ENCODE data around the gene CLDND2.
A peak's percentile ranks its signal among the peaks of the same experiment; 100 is the strongest.
"Not testable (repeated sequence)": the region's sequence is repeated elsewhere in the genome, so short reads cannot be mapped to it uniquely, and the experiment has no call there.

Gene CLDND2, protein sequence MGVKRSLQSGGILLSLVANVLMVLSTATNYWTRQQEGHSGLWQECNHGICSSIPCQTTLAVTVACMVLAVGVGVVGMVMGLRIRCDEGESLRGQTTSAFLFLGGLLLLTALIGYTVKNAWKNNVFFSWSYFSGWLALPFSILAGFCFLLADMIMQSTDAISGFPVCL

DNA sequence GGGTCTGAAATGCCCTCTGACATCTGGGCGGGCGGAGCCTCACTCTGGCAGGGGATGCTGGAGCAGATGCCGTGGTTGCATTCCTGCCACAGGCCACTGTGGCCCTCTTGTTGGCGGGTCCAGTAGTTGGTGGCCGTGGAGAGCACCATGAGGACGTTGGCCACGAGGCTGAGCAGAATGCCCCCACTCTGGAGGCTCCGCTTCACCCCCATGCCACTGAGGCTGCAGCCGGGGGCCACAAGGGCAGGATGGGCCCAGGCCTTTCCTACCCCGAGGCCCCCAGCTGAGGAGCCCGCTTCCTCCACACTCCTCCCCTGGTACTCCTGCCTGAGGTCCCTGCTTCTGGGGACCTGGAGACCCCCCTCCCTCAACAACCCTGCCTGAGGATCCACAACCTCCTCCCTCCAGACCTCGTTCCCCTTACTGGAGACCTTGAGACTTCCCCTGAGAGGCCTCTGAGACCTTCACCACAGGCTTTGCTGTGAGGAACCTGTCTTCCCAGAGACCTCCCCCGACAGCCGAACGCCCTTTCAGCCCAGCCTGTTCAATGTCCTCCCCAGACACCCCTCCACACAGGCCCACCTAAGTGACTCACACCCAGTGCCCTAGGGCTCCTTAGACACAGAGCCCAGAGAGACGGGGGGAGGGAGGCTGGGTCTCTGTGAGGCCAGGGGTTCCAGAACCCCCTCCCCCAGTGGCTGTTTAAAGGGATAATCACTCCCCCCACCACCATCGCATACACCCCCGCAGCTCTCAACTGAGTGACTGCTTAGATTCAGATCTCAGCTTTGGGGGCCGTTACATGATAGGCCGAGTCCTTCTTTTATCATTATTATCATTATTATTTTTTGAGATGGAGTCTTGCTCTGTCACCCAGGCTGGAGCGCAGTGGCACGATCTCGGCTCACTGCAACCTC, at the start of gene CLDND2:
Gene CLDND2, minus strand, starts transcription at position 638 of the 917 bp plus-strand sequence. Its CDS starts 426 bp downstream, at position 212.
- DNase-seq: no peak

DNA sequence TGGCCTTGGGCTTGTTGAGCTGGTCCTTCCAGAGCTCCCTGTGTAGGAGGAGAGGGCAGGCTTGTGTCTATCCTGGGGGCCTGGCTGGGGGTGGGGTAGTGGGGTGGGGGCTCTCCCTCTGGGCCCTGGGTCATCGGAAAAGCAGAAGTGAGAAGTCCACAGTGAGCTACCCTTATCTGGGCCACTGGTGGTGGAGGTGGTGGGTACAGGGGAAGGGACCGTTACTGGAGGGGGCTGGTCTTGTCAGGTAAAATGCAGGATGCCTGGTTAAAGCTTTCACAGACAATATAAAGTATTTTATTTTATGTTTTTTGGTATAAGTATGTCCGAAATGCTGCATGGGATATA, 49.0 kb upstream of the CLDND2 start:
- no peak for DNase-seq

DNA sequence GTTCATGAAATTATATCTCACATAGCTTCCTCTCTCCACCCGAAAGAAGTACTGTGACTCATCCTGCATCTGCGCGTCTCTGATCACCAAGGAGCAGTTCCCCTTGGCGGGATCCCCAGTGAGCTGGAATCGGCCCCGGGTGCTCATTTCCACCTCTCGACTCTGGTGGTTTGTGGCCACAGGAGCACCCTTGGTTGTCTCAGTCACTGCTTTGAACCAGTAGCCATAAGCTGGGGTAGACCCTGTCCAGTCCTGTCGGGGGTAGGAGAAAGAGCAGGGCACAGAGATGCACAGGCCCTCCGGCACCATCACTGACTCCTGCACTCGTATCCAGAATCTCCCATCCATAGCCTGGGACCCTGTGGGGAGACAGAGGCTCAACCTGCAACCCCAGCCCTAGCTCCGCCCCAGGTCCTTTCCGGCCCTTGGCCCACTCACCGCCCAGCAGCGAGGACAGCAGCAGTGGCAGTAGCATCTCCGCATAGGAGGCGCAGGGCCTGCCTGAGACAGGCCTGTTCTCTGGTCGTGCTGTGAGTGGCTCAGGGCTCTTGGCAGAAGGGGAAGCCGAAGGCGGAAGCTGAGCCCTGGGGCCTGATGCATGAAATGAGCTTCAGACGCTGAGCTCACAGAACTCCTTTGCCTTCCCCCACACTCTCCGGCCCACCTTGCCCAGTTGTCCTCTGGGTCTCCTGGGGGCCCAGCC, 48.5 kb upstream of the CLDND2 start, which contains the start of gene SIGLEC10:
Gene SIGLEC10, minus strand, starts transcription at position 536 of the 703 bp plus-strand sequence. Its CDS starts 61 bp downstream, at position 475.
- no peak for DNase-seq

DNA sequence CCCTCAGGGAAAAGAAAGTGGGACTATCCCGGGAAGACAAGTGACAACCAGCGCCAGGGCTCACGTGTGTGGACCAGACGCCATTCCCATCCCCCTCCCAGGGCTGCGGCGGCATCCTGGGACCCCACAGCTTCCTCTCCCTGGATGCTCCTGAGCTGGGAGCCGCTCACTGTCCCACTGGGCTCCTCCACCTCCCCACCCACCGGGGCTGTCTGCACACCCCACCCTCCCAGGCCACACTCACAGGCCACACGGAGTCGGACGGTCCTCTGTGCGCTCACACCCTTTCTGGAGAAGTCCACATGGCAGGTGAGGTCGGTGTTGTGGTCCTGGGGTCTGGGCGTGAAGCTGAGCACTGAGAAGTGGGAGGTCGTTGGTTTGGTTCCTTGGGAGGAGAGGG, 47.6 kb upstream of the CLDND2 start:
- not testable (repeated sequence) for DNase-seq

DNA sequence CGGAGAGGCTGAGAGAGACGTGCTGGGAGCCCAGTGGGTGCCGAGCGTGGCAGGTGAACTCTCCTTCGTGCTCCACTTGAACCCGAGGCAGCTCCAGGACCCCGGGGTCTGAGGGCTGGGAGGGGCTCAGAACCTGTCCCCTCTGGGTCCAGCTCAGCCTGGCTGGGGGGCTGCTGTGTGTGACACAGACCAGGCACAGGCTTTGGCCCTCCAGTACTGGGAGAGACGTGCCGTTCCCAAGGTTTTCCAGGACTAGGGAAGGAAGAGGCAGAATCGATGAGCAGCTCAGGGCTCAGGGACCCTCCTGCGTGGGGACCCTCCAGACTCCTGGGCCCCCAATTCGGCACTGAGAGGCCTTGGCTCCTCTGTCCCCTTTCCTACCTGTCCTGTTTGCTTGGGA, 46.4 kb upstream of the CLDND2 start:
- DNase-seq: no peak

DNA sequence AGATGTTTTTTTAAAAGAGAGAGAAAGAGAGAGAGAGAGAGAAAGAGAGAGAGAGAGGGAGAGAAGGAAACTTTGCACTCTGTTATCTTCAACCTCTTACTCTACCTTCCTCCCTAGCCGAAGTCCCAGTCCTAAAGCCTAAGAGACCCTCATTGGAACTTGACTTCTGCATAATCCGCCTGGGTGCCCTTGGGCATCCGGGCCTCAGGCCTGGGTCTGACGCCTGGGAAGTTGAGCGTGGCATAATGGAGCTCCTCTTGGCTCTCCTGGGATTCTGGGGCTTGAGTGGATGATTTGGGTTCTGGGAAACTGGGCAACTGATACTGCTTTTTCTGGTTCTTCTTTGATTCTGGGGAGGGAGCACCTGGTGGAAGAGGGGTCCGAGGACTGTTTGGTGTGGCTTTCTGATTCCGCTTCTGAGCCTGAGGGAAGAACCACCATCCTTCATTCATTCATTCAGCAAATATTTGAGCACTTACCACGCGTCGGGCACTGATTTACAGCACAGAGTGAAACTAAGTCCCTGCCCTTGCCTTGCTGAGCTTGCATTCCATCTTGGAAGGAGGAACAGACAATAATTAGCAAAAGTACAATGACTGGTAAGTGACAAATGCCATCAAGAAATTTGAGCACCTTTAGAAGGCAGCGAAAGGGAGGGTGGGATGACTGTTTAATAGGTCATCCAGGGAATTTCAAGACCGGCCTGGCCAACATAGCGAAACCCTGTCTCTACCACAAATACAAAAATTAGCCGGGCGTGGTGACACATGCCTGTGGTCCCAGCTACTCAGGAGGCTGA, 42.3 kb upstream of the CLDND2 start:
- DNase-seq: no peak

DNA sequence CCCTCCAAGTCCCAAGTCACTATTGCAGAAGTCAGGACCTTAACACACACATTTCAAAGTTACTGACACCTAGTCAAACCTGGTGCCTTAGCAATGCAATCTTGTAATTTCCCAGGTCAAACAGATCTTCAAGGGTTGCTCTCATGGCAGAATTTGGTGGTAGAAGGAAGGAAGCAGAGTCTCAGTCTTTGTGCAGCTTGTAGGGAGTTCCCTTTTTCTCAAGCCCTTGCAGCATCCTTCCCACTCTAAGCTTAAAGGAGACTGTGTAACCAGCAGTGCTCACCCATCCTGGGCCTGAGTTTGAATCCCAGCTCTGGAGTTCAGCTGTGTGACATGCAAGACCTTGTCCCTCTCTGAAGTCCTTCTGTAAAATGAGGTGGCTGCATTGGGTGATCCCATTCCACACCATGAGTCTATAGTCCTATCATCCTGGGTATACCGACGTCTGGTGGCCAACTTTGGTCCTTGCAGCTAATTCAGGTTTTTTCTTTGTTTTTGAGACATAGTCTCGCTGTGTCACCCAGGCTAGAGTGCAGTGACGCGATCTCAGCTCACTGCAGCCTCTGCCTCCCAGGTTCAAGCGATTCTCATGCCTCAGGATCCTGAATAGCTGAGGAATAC, 38.8 kb upstream of the CLDND2 start:
- DNase-seq: no peak

DNA sequence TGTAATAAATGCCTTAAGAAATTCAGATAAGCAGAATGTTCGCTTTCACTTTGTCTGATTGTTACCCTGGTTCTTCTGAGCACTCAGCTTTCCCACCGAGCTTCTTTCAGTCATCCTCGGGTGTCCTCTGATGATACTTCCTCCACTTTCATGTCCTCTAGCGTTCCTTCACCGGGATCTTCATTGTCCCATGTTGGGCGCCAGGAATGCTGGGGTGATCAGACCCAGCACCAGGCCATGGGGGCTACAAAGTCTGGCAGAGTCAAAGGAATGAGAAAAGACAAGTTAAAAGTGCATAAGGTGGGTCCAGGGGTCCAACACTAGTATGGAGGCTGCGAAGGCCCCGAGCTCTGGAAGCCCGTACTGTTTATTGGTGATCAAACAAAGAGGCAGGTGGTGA, 33.3 kb upstream of the CLDND2 start:
- no peak for DNase-seq

DNA sequence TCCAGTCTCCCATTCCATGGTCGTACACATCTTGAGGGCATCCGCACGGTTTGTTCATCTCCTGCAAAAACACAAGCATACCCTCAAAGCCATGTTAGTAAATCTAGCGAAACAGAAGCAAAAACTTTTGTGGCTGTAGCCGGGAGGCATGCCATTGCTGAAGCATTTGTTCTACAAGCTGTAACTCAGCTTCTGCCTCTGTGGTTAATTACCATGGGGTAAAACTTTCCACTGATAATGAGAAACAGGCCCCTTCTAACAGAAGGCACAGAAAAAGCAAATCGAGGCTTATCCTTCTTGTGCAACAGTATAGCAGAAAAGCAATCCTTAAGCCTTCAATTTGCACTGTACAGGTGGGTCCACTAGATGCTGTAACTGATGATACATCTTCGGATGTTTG, 31.1 kb upstream of the CLDND2 start:
- not testable (repeated sequence) for DNase-seq

DNA sequence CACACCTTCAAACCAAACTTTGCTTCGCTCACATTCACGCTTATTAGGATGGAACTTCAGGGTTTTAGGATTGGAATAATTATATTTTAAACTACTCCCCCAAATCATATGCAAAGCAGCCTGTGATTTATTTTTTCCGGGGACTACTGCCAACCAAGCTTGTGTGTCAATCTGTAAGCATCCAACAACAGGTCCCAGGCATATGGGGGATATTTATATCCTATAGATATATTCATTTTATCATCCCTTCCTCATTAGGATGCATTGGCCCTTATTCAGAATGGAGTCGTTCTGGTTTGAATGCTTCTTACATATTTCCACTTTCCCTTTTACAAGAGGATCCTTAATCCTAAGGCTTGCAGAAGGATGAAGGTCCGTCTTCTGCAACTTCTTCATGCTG, 30.4 kb upstream of the CLDND2 start:
- no peak for DNase-seq

DNA sequence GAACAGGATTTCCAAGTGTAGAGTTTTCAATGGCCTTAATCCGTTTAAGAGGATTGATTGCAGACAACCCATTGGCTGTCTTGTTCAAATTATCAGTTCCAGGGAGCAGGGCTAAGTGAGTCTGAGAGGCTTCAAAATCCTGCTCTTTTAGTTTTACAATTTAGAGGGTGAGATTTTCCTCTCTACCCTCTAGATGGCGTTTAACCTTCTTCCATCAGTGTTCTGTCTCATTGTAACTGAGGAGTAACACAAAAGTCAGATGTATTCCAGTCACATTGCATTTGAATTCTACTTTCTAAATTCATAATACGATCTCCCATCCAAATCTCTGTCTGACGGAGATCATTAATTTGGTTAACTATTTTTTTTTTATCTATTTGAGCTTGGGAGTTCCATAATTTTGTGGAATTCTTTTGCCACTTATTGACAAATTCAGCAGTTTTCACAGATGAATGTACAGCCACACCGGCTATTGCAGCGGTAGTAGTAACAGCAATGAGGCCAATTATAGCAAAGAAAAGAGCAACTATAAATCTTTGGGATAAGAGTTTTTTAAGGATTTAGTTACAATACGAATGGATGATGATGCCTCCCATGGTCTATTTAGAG, 29.4 kb upstream of the CLDND2 start:
- no peak for DNase-seq

DNA sequence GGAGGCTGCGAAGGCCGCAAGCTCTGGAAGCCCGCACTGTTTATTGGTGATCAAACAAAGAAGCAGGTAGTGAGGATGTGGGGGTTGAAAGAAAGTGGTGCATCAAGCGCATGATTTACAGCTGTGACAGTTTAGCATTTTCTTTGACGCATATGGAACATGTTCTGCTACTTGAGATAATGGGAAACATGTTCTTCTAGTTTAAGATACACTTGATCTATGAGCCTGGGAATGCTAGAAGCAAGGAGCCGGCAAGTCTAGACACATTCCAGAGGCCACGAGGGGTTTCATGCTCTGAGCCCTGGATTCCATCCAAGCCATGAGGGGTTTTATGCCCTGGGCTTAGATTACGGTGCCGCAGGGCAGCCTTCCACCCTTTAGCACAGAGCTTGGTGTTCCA, 28.6 kb upstream of the CLDND2 start:
- DNase-seq: not testable (repeated sequence)

DNA sequence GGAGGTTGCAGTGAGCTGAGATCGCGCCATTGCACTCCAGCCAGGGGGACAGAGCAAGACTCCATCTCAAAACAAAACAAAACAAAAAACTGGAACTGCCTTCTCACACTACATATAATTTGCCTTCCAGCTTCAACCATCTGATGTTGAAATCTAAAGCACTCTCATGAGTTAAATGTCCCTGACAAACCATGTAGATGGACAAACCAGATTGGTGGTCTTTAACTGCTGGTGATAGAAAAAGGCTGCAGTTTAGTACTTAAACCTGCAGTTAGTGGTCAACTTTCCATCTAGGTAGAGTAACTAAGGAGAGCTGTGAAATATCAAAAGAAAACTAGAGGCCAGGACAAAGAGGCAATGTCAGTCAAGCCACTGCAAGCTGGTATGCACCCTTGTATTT, 27.4 kb upstream of the CLDND2 start:
- DNase-seq: no peak

DNA sequence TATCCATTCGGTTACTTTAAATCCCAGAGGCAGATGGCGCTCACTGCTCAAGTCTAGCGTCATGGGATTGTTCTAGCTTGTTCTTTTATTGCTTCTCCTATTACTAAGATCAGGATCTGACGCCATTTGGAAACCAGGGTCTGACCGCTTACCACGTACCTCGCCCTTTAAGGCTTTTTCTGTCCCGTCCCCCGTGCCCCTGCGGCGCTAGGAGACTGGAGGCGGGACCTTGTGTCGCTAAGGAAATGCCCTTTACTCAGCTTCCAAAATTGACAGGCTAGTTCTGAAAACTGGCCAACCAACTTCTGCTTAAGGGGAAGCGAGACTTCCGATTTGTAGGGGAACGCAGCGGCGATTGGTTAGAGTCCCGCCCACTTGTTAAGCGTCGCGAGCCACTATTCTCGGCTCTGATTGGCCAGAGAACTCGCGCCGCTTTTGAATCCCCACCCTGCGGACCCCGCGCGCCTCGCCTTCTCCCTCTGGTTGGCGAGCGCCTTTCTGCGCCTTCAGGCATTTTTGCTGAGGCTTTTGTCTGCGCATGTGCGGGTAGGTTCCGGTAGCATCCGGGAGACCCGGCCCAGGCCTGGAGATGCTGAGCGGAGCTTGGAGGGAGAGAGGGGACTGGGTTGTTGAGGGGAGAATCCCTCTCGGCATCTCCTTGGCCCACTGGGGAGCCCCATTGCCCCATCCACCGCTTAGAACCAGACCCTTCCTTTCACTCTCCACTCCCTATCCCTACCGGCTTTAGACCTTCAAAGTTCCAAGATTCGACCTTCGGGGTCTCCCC, 25.4 kb upstream of the CLDND2 start:
- DNase-seq: peak; percentile 80

DNA sequence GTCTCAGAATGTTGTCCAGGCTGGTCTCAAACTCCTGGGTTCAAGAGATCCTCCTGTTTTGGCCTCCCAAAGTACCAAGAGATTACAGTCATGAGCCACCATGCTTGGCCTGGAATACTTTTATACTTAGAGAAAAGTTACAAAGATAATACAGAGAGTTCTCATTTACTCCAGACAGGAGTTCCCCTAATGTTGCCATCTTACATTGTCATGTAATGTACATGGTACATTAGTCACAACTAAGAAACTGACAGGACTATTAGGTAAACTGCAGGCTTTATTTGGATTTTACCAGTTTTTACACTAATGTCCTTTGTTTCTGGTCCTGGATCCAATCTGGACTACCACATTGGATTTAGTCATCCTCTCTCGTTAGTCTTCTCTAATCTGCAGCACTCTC, 23.9 kb upstream of the CLDND2 start:
- no peak for DNase-seq

DNA sequence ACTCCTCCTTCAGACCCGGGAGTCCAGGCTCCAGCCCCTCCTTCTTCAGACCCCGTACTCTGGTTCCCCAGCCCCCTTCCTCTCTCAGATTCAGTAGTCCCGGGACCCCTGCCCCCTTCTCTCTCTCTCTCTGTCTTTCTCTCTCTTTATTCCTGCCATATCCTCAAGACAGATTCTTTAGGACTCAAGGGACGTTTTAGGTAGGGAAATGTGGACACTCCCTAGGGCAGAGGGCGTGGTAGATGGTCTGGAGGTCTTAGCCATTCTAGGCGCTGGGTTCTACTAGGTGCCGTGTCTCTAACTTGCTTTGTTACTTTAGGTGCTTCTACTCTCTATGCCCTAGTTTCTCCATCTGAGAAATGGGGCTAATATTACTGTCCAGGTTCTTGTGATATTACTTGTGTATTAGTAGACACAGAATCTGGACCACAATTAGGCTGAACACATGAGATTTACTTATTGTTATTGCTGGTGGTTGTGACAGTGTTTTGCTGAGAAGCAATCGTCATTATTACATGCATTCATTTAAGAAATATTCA, 22.3 kb upstream of the CLDND2 start:
- DNase-seq: no peak

DNA sequence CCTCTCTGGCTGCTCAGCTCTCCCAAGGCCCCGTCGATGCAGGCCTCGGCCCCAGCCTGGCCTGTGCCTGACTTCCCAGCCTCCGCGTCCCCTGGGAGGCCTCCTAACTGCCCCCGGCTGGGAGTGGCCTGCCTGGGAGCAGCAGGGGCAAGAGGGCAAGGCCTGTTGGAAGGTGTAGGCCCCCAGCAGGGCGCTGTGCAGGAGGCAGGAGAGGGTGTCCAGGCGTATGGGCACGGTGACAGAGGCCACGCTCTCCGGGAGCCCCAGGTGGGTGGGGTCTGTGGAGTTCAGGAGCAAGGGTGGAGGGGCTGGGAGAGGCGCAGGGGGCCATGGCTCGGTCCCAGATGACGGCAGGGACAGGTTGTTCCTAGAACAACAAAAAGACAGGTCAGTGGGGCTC, 20.3 kb upstream of the CLDND2 start:
- no peak for DNase-seq

DNA sequence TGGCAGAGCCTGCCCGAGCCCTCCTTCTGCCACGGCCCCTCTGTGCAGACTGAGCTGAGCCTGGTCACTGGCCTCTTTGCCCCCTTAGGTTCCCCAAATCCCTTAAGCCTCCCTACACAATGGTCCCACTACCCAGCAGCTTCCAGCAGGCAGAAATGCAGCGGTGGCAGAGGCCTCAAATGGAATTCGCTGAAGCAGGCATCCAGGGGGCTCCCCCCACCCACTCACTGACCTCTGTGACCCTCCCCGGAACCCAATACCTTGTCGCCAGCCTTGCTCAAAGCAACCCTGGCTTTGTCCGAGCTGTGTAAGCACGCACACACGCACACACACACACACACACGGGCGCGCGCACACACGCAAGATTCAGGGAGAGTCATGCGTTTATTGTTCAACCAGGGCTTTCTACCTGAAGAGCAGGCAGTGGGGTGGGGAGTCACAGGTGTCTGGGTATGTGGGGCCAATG, 19.2 kb upstream of the CLDND2 start, which contains the start of gene LIM2:
Gene LIM2, minus strand, starts transcription at position 51 of the 466 bp plus-strand sequence. CDS start 531 bp downstream, outside the sequence.
- DNase-seq: no peak

DNA sequence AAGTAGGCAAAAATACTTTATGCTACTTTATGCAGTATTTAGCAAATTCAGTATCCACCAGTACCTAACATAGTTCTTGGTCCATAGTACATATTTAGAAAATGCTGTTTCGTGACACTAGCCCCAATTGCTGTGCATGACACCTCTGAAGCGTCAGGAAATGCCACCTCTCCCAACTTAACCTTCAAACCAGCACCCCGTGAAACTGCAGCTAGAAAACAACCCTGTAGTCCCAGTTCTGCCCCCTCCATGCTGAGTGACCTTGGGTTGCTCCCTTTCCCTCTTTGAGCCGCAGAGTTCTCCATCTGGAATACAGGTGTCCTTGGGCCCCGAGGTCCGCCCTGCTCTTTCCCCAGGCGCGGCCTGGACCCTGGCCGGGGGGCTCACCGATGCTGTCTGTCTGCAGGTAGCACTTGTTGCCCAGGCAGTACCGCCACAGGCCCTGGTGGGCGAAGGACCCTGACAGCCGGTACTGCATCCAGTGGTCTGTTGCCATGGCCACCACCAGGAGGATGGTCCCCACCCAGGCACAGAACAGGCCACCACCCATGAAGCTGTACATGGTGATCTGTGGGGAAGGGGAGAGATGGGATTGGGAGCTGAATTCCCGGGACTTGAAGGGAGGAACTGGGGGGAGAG, 18.2 kb upstream of the CLDND2 start:
- no peak for DNase-seq

DNA sequence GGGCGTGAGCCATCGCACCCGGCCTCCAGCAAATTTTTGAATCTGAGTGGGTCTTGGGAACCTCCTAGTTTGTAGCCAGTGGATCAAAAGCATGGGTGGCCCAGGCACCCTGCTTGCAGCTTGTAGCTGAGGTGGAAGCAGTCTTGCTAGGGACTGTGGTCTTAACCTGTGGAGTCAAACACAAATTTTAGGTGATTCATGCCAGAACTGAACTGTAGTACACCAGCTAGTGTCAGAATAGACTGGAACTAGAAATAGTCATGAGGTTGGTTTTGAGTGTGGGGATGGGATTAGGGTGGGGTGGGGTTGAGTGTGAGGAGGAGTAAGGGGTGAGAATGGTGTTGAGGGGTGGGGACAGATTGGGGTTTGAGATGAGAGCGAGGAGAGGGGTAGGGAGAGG, 13.2 kb upstream of the CLDND2 start:
- no peak for DNase-seq

All from stimulated activated CD4-positive, alpha-beta T cell treated with anti-CD3 and anti-CD28 coated beads, Interleukin-12 subunit alpha, Interleukin-12 subunit beta, amount 100 ng/mL, for 4 hours (primary cell).